ENCODE measurements around the gene BEAN1. TPM values are rescaled to one million over a fixed set of nuclear protein-coding genes. Genes with fewer than 3 reads are reported as not detected.
"Not testable (repeated sequence)": the region's sequence is repeated elsewhere in the genome, so short reads cannot be mapped to it uniquely, and the experiment has no call there.

Gene BEAN1
- total and polyA plus RNA-seq, 10 donors: 0.21 to 0.68 (median 0.42) TPM; not detected in 3

DNA sequence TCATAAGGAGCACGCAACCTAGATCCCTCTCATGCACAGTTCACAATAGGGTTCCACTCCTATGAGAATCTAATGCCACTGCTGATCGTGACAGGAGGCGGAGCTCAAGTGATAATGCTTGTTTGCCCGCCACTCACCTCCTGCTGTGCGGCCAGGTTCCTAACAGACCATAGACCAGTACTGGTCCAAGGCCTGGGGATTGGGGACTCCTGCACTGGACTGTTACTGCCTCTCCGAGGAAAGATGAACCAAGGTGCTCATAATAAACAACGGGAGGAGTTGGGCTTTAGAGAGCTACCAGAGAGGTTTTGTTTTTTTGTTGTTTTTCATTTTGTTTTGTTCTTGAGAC lies 64.6 kb downstream of the BEAN1 start:
- Histone ChIP-seq H3K4me3 (no peak overlapping the region), H3K9me3 (no peaks in the 10 kb centered on the region), H3K27ac (no peak overlapping the region), H3K27me3 (replicated peaks in 1 of 7) (no peaks in the 10 kb centered on the region), H3K36me3 (no peaks in the 10 kb centered on the region), H3K4me1 (peaks cover 0 to 26% (median 14%) of the 10 kb centered on the region in 6 donors)
- 90 to 96% (median 93%) methylated on average over 7 of the region's 7 CpGs for WGBS, 5 donors
- no peak for TF ChIP-seq POLR2A (IDR thresholded peaks at IDR 0.05)
- no peak for TF ChIP-seq POLR2AphosphoS5 (IDR thresholded peaks at IDR 0.05)
- TF ChIP-seq, protein P1, sequence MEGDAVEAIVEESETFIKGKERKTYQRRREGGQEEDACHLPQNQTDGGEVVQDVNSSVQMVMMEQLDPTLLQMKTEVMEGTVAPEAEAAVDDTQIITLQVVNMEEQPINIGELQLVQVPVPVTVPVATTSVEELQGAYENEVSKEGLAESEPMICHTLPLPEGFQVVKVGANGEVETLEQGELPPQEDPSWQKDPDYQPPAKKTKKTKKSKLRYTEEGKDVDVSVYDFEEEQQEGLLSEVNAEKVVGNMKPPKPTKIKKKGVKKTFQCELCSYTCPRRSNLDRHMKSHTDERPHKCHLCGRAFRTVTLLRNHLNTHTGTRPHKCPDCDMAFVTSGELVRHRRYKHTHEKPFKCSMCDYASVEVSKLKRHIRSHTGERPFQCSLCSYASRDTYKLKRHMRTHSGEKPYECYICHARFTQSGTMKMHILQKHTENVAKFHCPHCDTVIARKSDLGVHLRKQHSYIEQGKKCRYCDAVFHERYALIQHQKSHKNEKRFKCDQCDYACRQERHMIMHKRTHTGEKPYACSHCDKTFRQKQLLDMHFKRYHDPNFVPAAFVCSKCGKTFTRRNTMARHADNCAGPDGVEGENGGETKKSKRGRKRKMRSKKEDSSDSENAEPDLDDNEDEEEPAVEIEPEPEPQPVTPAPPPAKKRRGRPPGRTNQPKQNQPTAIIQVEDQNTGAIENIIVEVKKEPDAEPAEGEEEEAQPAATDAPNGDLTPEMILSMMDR (IDR thresholded peaks at IDR 0.05 in 8 of 11, conservative IDR thresholded peaks at IDR 0.05 in 3 of 11): no peak
- no peak for DNase-seq
- intact Hi-C loops (cut with DNase I; ENCODE audit: low total_unique reads): no loop called here

DNA sequence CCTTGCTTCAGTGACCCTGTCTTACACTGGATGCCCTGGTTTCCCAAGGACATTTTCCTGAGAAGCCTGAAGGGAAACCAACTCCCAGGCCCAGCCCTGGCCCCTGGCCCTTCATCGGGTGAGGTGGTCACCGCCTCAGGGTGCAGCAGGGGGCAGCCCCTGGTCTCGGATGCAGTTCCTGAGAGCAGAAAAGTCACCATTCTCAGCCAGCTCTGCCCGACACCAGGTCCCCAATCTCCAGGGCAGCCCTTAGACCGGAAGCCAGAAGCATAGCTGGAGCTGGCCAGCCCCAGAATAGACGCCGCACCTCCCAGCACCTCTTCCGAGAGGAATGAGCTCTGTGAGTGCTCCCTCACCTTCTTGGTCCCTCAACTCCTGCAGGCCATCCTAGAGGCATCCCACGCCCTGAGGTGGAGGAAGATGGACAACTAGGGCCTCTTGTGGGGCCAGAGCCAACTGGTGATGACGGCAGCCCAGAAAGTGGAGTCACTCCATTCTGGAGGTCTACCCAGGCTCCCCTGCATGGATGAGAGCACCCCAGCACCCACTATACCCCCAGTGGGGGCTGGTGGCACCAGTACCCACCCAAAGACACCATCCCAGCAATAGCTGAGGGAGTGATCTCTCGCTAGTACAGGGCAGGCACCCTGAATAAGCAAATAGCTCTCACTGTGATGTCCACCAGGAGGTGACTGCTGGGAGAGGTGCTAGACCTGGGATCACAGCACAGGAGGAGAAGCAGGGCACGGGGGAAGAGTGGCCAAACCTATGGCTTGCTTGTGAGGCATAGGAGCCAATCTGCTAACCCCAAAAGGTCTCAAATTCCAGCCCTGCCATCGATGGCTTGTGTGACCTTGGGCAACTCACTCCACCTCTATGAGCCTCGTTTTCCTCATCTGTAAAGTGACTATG lies 66.7 kb downstream of the BEAN1 start:
- Histone ChIP-seq H3K27me3 (replicated peaks in 1 of 7) (no peaks in the 10 kb centered on the region), H3K4me3 (no peak overlapping the region), H3K27ac (no peak overlapping the region), H3K9me3 (no peaks in the 10 kb centered on the region), H3K4me1 (peaks cover 0 to 11% (median 9%) of the 10 kb centered on the region in 6 donors), H3K36me3 (no peaks in the 10 kb centered on the region)
- 74 to 94% (median 87%) methylated on average over 4 to 14 of the region's 14 CpGs for WGBS, 5 donors
- TF ChIP-seq POLR2AphosphoS5 (IDR thresholded peaks at IDR 0.05) (no peak), POLR2A (IDR thresholded peaks at IDR 0.05) (no peak)
- TF ChIP-seq, protein P1 (IDR thresholded peaks at IDR 0.05 in 8 of 11, conservative IDR thresholded peaks at IDR 0.05 in 3 of 11): no peak
- intact Hi-C loops (cut with DNase I; ENCODE audit: low total_unique reads): no loop called here
- no peak for DNase-seq

DNA sequence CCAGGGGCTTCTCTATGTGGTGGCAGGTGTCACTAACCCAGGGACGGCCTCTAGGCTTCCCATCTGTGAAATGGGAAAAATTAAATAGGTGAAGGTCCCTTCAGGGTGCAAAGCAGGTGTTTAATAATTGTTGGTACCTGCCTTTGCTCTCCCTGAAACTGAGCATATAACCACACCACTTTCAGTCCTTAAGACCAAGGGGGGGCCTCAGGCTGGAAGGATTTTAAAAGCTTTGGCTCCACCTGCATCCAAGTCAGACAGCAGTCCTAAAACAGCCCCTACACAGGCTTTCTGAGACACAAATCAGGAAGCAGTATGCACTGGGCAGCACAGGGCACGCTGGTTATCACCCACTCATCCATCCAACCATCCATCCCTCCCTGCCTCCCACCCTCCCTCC lies 67.8 kb downstream of the BEAN1 start:
- DNase-seq: no peak
- no peak overlapping the region for H3K4me3 ChIP-seq
- no peaks in the 10 kb centered on the region for H3K27me3 ChIP-seq (replicated peaks in 1 of 7)
- H3K27ac ChIP-seq: no peak overlapping the region
- H3K36me3 ChIP-seq: no peaks in the 10 kb centered on the region
- intact Hi-C loops (cut with DNase I; ENCODE audit: low total_unique reads): no loop called here
- peaks cover 0 to 11% (median 9%) of the 10 kb centered on the region in 6 donors for H3K4me1 ChIP-seq
- H3K9me3 ChIP-seq: no peaks in the 10 kb centered on the region
- TF ChIP-seq, protein P1 (IDR thresholded peaks at IDR 0.05 in 8 of 11, conservative IDR thresholded peaks at IDR 0.05 in 3 of 11): no peak
- WGBS, 5 donors: 87 to 98% (median 94%) methylated on average over 2 of the region's 2 CpGs

DNA sequence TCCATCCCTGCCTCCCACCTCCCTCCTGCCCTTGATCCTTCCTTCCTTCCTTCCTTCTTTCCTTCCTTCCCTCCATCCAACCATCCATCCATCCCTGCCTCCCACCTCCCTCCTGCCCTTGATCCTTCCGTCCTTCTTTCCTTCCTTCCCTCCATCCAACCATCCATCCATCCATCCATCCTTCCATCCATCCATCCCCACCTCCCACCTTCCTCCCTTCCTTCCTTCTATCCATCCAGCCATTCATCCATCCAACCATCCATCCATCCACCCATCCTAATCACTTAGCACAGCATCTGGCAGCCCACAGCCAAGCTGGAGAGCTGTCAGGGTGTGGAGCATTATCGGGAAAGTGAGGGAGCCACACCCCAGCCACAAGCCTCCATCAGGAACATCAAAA lies 68.3 kb downstream of the BEAN1 start:
- intact Hi-C loops (cut with DNase I; ENCODE audit: low total_unique reads): no loop called here
- Histone ChIP-seq H3K27me3 (replicated peaks in 1 of 7) (no peaks in the 10 kb centered on the region), H3K4me3 (no peak overlapping the region), H3K36me3 (no peaks in the 10 kb centered on the region), H3K27ac (no peak overlapping the region), H3K9me3 (no peaks in the 10 kb centered on the region), H3K4me1 (peaks cover 0 to 10% (median 7%) of the 10 kb centered on the region in 6 donors)
- 82 to 95% (median 89%) methylated on average over 2 of the region's 2 CpGs for WGBS, 5 donors
- TF ChIP-seq POLR2AphosphoS5 (IDR thresholded peaks at IDR 0.05) (no peak), POLR2A (IDR thresholded peaks at IDR 0.05) (no peak)
- TF ChIP-seq, protein P1 (IDR thresholded peaks at IDR 0.05 in 8 of 11, conservative IDR thresholded peaks at IDR 0.05 in 3 of 11): no peak
- no peak for DNase-seq

DNA sequence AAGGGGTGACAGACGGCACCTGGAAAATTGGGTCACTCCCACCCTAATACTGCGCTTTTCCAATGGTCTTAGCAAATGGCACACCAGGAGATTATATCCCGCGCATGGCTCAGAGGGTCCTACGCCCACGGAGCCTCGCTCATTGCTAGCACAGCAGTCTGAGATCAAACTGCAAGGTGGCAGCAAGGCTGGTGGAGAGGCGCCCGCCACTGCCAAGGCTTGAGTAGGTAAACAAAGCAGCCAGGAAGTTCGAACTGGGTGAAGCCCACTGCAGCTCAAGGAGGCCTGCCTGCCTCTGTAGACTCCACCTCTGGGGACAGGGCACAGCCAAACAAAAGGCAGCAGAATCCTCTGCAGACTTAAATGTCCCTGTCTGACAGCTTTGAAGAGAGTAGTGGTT lies 69.1 kb downstream of the BEAN1 start:
- H3K36me3 ChIP-seq; H3K27ac ChIP-seq; DNase-seq; H3K27me3 ChIP-seq (replicated peaks in 1 of 7); intact Hi-C loops (cut with DNase I; ENCODE audit: low total_unique reads); H3K4me3 ChIP-seq; H3K4me1 ChIP-seq; H3K9me3 ChIP-seq: not testable (repeated sequence)
- 91 to 99% (median 94%) methylated on average over 6 to 10 of the region's 10 CpGs for WGBS, 5 donors

DNA sequence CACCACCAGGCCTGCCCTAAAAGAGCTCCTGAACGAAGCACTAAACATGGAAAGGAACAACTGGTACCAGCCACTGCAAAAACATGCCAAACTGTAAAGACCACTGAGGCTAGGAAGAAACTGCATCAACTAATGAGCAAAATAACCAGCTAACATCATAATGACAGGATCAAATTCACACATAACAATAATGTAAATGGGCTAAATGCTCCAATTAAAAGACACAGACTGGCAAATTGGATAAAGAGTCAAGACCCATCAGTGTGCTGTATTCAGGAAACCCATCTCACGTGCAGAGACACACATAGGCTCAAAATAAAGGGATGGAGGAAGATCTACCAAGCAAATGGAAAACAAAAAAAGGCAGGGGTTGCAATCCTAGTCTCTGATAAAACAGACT lies 70.8 kb downstream of the BEAN1 start:
- intact Hi-C loops (cut with DNase I; ENCODE audit: low total_unique reads); H3K27ac ChIP-seq; H3K9me3 ChIP-seq; DNase-seq; H3K4me3 ChIP-seq; H3K36me3 ChIP-seq; H3K27me3 ChIP-seq (replicated peaks in 1 of 7): not testable (repeated sequence)
- 69 to 88% (median 82%) methylated on average over 1 to 2 of the region's 2 CpGs for WGBS, 5 donors
- peaks cover 0 to 10% (median 0%) of the 10 kb centered on the region in 6 donors for H3K4me1 ChIP-seq

DNA sequence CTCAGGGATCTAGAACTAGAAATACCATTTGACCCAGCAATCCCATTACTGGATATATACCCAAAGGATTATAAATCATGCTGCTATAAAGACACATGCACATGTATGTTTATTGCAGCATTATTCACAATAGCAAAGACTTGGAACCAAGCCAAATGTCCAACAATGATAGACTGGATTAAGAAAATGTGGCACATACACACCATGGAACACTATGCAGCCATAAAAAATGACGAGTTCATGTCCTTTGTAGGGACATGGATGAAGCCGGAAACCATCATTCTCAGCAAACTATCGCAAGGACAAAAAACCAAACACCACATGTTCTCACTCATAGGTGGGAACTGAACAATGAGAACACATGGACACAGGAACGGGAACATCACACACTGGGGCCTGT lies 74.5 kb downstream of the BEAN1 start:
- H3K27me3 ChIP-seq (replicated peaks in 1 of 7); H3K9me3 ChIP-seq; intact Hi-C loops (cut with DNase I; ENCODE audit: low total_unique reads); DNase-seq; H3K36me3 ChIP-seq; H3K27ac ChIP-seq; H3K4me3 ChIP-seq: not testable (repeated sequence)
- peaks cover 0 to 17% (median 0%) of the 10 kb centered on the region in 6 donors for H3K4me1 ChIP-seq
- 92 to 99% (median 95%) methylated on average over 2 to 4 of the region's 4 CpGs for WGBS, 5 donors

All from spleen (tissue), 11 donors.